Hepatocyte (in vitro differentiated cells): ENCODE results near the gene PAFAH2.

Experiments used
- CTCF ChIP-seq: fragments of 200-600 bp; sonication (generic); IDR thresholded peaks from 2 replicates; pipeline ENCODE4 v1.5.1; 2016; ENCODE audit warnings: antibody characterized with exemption, mild to moderate bottlenecking; ENCODE audit not compliant: poor library complexity
- EZH2 ChIP-seq: fragments of 200-600 bp; sonication (generic); IDR thresholded peaks from 2 replicates; pipeline ENCODE4 v1.6.1; 2016; ENCODE audit warnings: antibody characterized with exemption, mild to moderate bottlenecking, borderline replicate concordance

GRCh38 chr1:25947027-25947426 is 50.8 kb downstream of the PAFAH2 start:
- TF ChIP-seq CTCF (no peak), EZH2 (no peak)
